Stimulated activated naive CD4-positive, alpha-beta T cell treated with Interleukin-2 at 50 U/mL for 16 hours (primary cell): ENCODE data around the gene PHTF2.
"Not testable (repeated sequence)": the region's sequence is repeated elsewhere in the genome, so short reads cannot be mapped to it uniquely, and the experiment has no call there.

Experiments
- DNase-seq: peaks from one replicate; lab custom pipeline; 2025; lab: John Stamatoyannopoulos, UW

The PHTF2 gene

DNA sequence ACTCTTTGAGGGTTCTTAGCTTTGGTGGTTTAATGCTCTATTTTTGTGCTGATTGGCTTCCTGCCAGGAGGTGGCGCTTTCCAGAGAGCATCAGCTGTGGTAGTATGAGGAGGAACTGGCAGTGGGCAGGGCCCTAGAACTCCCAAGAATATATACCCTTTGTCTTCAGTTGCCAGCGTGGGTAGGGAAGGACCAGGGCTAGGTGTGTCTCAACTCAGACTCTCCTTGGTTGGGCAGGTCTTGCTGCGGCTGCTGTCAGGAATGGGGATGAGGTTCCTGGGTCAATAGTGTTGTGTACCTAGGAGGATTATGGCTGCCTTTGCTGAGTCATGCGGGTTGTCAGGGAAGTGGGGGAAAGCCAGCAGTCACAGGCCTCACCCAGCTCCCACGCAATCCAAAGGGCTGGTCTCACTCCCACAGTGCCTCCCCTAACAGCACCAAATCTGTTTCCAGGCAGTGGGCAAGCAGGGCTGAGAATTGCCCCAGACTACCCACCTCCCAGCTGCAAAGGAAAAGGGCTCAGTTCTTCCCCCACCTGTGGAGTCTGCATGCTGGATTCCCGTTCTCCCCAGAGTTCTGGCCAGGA is 191.5 kb downstream of the PHTF2 start:
- no peak for DNase-seq

DNA sequence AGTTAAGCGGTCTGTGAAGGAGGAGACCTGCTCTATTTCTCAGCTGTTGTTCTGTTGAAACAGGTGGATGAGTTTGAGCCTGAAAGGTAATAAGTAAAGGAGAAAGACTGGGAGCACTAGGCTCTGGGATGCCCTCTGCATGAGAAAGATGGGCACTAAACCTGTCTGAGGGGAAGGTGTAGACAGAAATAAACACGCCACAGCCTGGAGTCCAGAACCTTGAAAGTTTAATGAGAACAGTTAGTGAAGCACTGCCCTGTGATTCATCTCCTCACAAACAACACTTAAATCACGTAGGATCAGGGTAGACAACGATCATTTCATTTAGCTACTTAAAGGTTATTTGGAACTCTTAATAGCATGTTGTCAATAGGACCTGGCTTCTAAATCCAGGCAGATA is 193.1 kb downstream of the PHTF2 start:
- DNase-seq: no peak

DNA sequence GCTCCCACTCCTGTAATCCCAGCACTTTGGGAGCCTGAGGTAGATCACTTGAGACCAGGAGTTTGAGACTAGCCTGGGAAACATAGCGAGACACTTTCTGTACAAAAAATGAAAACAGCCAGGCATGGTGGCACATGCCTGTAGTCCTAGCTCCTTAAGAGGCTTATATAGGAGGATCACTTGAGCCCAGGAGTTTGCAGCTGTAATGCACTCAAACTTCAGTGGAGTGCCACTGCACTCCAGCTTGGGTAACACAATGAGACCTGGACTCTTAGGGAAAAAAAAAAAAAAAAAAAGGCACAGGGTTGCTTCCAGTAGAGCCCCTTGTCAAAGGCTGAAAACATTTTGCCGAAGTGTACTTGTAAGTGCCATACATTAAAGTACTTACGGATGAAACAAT is 195.3 kb downstream of the PHTF2 start:
- DNase-seq: no peak

DNA sequence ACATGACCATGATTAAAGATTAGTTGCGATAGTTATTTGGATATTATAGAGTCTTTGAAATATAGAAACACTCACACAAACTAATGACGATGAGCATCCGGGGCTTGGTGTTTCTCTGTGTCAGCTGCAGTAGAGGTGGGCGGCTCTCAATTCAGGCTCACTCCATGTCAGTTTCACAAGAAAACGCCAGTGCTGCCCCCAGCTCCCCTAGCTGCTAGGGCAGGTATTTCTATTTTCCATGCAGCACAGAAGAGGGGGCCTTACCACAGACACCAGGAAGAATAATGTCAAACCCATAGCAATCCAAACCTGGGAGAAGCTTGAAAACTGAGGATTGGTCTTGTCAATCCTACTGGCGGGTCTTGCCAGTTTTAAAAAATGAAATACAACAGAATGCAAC is 197.1 kb downstream of the PHTF2 start:
- no peak for DNase-seq

DNA sequence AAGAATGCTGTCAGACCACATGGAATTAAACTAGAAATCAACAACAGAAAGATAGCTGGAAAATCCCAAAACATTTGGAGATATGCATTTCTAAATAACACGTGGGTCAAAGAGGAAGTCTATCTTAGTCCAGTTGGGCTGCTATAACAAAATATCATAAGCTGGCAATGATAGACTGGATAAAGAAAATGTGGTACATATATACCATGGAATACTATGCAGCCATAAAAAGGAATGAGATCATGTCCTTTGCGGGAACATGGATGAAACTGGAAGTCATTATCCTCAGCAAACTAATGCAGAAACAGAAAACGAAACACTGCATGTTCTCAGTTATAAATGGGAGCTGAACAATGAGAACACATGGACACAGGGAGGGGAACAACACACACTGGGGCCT is 200.6 kb downstream of the PHTF2 start:
- not testable (repeated sequence) for DNase-seq

DNA sequence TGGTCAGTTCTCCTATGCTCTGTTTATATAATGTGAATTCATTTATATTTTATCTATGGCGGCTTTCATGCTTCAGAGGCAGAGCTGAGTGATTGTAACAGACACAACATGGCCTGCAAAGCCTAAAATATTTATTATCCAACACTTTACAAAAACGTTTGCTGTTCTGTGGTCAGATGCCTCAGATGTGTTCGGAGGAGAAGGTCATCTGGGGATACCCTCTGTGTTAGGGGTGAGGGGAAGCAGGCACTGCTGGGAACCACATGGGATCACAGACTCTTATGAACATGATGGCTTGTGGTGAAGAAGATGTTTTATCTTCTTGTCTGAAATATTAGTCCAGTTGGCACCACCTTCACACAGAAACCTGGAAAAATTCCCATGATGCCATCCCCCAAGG is 203.4 kb downstream of the PHTF2 start:
- no peak for DNase-seq

DNA sequence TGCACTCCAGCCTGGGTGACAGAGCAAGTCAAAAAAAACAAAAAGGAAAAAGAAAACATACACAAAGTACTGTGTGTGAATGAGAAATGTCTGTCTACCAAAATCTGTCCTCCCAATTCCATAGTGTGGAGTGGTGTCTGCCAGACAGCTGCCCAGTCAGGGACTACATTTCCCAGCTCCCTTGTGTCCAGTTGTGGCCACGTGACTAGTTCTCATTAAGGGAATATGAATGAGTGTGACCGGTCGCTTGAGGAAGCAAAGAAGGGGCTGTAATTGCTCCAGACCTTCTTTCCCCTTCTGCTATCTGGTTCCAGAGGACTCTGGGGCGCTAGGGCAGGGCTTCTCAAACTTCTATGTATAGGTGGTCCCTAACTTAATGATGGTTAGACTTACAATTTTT is 204.1 kb downstream of the PHTF2 start:
- no peak for DNase-seq

DNA sequence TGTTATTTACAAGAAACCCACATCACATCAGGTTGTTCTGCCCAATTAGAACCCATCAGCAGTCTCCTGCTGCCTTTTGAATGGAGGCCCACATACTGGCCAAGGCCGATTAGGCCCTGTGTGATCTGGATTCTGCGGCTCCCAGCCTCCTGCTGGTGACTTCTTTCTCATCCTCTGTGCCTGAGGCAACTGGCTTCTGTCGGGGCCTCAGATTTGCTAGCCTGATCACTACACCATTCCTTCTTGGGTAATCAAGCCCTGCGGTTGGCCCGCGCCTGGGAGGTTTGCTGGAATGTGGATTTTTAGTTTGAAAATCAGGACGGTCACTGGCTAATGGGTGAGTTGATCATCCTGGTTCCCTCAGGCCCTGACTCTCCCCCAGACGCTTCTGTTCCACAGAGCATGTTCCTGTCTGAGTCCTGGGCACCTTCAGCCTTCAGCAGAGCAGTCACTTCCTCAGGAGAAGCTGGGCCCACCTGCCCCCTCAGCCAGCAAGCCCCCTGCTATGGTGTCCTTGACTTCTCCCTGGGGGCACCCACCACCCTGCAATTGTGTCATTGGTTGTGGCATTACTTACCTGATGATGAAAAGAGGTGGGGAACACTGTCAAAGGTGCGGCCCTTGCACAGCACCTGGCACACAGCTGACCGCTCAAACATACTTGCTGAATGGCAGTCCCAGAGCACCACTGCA is 207.6 kb downstream of the PHTF2 start:
- DNase-seq: no peak
